ENCODE measurements around the gene MRGPRX1.

DNA sequence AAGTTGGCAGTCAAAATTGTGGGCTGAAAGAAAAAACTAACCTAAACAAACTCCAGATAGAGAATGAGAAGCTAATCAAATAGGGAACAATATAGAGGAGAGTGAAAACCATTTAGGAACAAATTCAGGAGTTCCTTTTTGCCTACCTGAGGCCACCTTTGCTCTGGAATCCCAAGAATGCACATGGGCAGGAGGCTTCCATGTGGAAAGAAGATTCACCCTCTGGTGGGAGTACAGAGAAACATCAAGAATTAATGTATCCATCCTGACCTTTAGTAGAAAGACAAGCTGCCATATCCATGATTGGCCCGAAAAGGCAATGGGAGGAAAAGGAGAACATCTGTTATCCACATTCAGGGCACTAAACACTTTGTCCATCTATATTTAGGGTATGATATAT lies 35.0 kb upstream of the MRGPRX1 start:
- TF ChIP-seq CTCF (IDR thresholded peaks at IDR 0.05) = no peak
- TF ChIP-seq POLR2AphosphoS5 (IDR thresholded peaks at IDR 0.05) = no peak
- no peak for TF ChIP-seq EP300 (IDR thresholded peaks at IDR 0.05)

Measured in upper lobe of left lung (tissue), 4 donors.